ENCODE measurements around the gene SRD5A1.

SRD5A1 gene

GRCh38 chr5:6607559-6607936 is 25.7 kb upstream of the SRD5A1 start:
- Histone ChIP-seq H4K91ac (ENCODE audit: low read length) (no peak overlapping the region), H3K9me3 (ENCODE audit: control insufficient read depth, low read length) (no peaks in the 10 kb centered on the region), H2BK120ac (ENCODE audit: low read depth, low read length) (no peak overlapping the region), H3K79me1 (replicated peaks; ENCODE audit: low read length, poor library complexity, severe bottlenecking) (peaks cover 53% of the 10 kb centered on the region), H3K4me2 (ENCODE audit: low read length, poor library complexity, severe bottlenecking) (no peak overlapping the region), H2AK5ac (ENCODE audit: low read length, severe bottlenecking) (no peak overlapping the region), H4K8ac (ENCODE audit: low read length) (no peak overlapping the region), H3K36me3 (ENCODE audit: control insufficient read depth in 1 of 2, insufficient read depth in 2 of 2, low read depth in 1 of 2, low read length in 2 of 2) (peaks cover 65 to 94% of the 10 kb centered on the region in 2 experiments), H2BK12ac (ENCODE audit: low read length in 2 of 2) (no peak overlapping the region), H2BK15ac (ENCODE audit: low read depth, poor library complexity, severe bottlenecking) (no peak overlapping the region), H3K4me3 (ENCODE audit: insufficient read depth in 1 of 2, low read depth in 1 of 2, low read length in 2 of 2) (no peak overlapping the region), H3K18ac (ENCODE audit: low read depth in 1 of 2, low read length in 2 of 2) (no peak overlapping the region), H2AFZ (ENCODE audit: low read depth, low read length) (no peak overlapping the region), H2BK5ac (ENCODE audit: low read depth, low read length, poor library complexity, severe bottlenecking) (no peak overlapping the region), H3K4ac (ENCODE audit: low read depth in 1 of 2, low read length in 2 of 2) (no peak overlapping the region), H3K27ac (ENCODE audit: low read length, poor library complexity, severe bottlenecking) (no peak overlapping the region), H3K27me3 (ENCODE audit: control insufficient read depth in 1 of 2, insufficient read depth in 1 of 2, low read length in 2 of 2) (no peaks in the 10 kb centered on the region), H3K14ac (ENCODE audit: low read length in 2 of 2) (no peak overlapping the region), H3K9ac (ENCODE audit: low read length) (no peak overlapping the region), H3K23ac (ENCODE audit: low read length in 2 of 2) (no peak overlapping the region), H3K4me1 (ENCODE audit: control insufficient read depth, insufficient read depth, low read depth, low read length) (peaks cover 5% of the 10 kb centered on the region)
- no peak for DNase-seq
- 97% methylated on average over 5 of the region's 5 CpGs for WGBS

GRCh38 chr5:6608016-6608415 is 25.2 kb upstream of the SRD5A1 start:
- DNase-seq = no peak
- Histone ChIP-seq H2BK120ac (ENCODE audit: low read depth, low read length) (no peak overlapping the region), H2BK12ac (ENCODE audit: low read length in 2 of 2) (no peak overlapping the region), H2AFZ (ENCODE audit: low read depth, low read length) (no peak overlapping the region), H3K36me3 (ENCODE audit: control insufficient read depth in 1 of 2, insufficient read depth in 2 of 2, low read depth in 1 of 2, low read length in 2 of 2) (peaks cover 68 to 94% of the 10 kb centered on the region in 2 experiments), H3K27me3 (ENCODE audit: control insufficient read depth in 1 of 2, insufficient read depth in 1 of 2, low read length in 2 of 2) (no peaks in the 10 kb centered on the region), H3K23ac (ENCODE audit: low read length in 2 of 2) (no peak overlapping the region), H3K18ac (ENCODE audit: low read depth in 1 of 2, low read length in 2 of 2) (no peak overlapping the region), H4K8ac (ENCODE audit: low read length) (no peak overlapping the region), H3K14ac (ENCODE audit: low read length in 2 of 2) (no peak overlapping the region), H2AK5ac (ENCODE audit: low read length, severe bottlenecking) (no peak overlapping the region), H3K4ac (ENCODE audit: low read depth in 1 of 2, low read length in 2 of 2) (no peak overlapping the region), H2BK5ac (ENCODE audit: low read depth, low read length, poor library complexity, severe bottlenecking) (no peak overlapping the region), H3K27ac (ENCODE audit: low read length, poor library complexity, severe bottlenecking) (no peak overlapping the region), H3K4me1 (ENCODE audit: control insufficient read depth, insufficient read depth, low read depth, low read length) (peaks cover 5% of the 10 kb centered on the region), H4K91ac (ENCODE audit: low read length) (no peak overlapping the region), H2BK15ac (ENCODE audit: low read depth, poor library complexity, severe bottlenecking) (no peak overlapping the region), H3K9ac (ENCODE audit: low read length) (no peak overlapping the region), H3K4me3 (ENCODE audit: insufficient read depth in 1 of 2, low read depth in 1 of 2, low read length in 2 of 2) (no peak overlapping the region), H3K9me3 (ENCODE audit: control insufficient read depth, low read length) (no peaks in the 10 kb centered on the region), H3K79me1 (replicated peaks; ENCODE audit: low read length, poor library complexity, severe bottlenecking) (peaks cover 56% of the 10 kb centered on the region), H3K4me2 (ENCODE audit: low read length, poor library complexity, severe bottlenecking) (no peak overlapping the region)
- 100% methylated on average over 2 of the region's 3 CpGs for WGBS

GRCh38 chr5:6611334-6612256 is 21.6 kb upstream of the SRD5A1 start:
- no peak overlapping the region for H2BK5ac ChIP-seq (ENCODE audit: low read depth, low read length, poor library complexity, severe bottlenecking)
- H3K4me1 ChIP-seq (ENCODE audit: control insufficient read depth, insufficient read depth, low read depth, low read length) = peaks cover 12% of the 10 kb centered on the region
- DNase-seq = no peak
- H3K23ac ChIP-seq (ENCODE audit: low read length in 2 of 2) = no peak overlapping the region
- no peak overlapping the region for H4K91ac ChIP-seq (ENCODE audit: low read length)
- 96% methylated on average over 19 of the region's 20 CpGs for WGBS
- H2AK5ac ChIP-seq (ENCODE audit: low read length, severe bottlenecking) = no peak overlapping the region
- H3K9me3 ChIP-seq (ENCODE audit: control insufficient read depth, low read length) = no peaks in the 10 kb centered on the region
- H3K9ac ChIP-seq (ENCODE audit: low read length) = no peak overlapping the region
- H3K27ac ChIP-seq (ENCODE audit: low read length, poor library complexity, severe bottlenecking) = no peak overlapping the region
- H3K4ac ChIP-seq (ENCODE audit: low read depth in 1 of 2, low read length in 2 of 2) = no peak overlapping the region
- no peak overlapping the region for H3K18ac ChIP-seq (ENCODE audit: low read depth in 1 of 2, low read length in 2 of 2)
- H2BK12ac ChIP-seq (ENCODE audit: low read length in 2 of 2) = no peak overlapping the region
- H3K4me2 ChIP-seq (ENCODE audit: low read length, poor library complexity, severe bottlenecking) = no peak overlapping the region
- H3K27me3 ChIP-seq (ENCODE audit: control insufficient read depth in 1 of 2, insufficient read depth in 1 of 2, low read length in 2 of 2) = no peaks in the 10 kb centered on the region
- H3K4me3 ChIP-seq (ENCODE audit: insufficient read depth in 1 of 2, low read depth in 1 of 2, low read length in 2 of 2) = no peak overlapping the region
- H4K8ac ChIP-seq (ENCODE audit: low read length) = no peak overlapping the region
- H2AFZ ChIP-seq (ENCODE audit: low read depth, low read length) = no peak overlapping the region
- H3K36me3 ChIP-seq (ENCODE audit: control insufficient read depth in 1 of 2, insufficient read depth in 2 of 2, low read depth in 1 of 2, low read length in 2 of 2) = peaks cover 56 to 95% of the 10 kb centered on the region in 2 experiments
- H3K14ac ChIP-seq (ENCODE audit: low read length in 2 of 2) = no peak overlapping the region
- peaks cover 45% of the 10 kb centered on the region for H3K79me1 ChIP-seq (replicated peaks; ENCODE audit: low read length, poor library complexity, severe bottlenecking)
- H2BK120ac ChIP-seq (ENCODE audit: low read depth, low read length) = no peak overlapping the region
- H2BK15ac ChIP-seq (ENCODE audit: low read depth, poor library complexity, severe bottlenecking) = no peak overlapping the region

- Histone ChIP-seq H3K27ac (ENCODE audit: low read length, poor library complexity, severe bottlenecking) (peak overlapping the region; percentile 17), H3K79me1 (replicated peaks; ENCODE audit: low read length, poor library complexity, severe bottlenecking) (peaks cover 31% of the 10 kb centered on the region)
- WGBS = 98% methylated on average over 7 of the region's 8 CpGs
Observed at GRCh38 chr5:6615034-6615815, 18.0 kb upstream of the SRD5A1 start.

More at GRCh38 chr5:6615034-6615815, 18.0 kb upstream of the SRD5A1 start:
- DNase-seq = no peak
- no peak overlapping the region for H2AFZ ChIP-seq (ENCODE audit: low read depth, low read length)
- no peak overlapping the region for H2BK120ac ChIP-seq (ENCODE audit: low read depth, low read length)
- no peaks in the 10 kb centered on the region for H3K9me3 ChIP-seq (ENCODE audit: control insufficient read depth, low read length)
- H2AK5ac ChIP-seq (ENCODE audit: low read length, severe bottlenecking) = no peak overlapping the region
- H4K91ac ChIP-seq (ENCODE audit: low read length) = no peak overlapping the region
- no peak overlapping the region for H3K4me3 ChIP-seq (ENCODE audit: insufficient read depth in 1 of 2, low read depth in 1 of 2, low read length in 2 of 2)
- peaks cover 38 to 95% of the 10 kb centered on the region in 2 experiments for H3K36me3 ChIP-seq (ENCODE audit: control insufficient read depth in 1 of 2, insufficient read depth in 2 of 2, low read depth in 1 of 2, low read length in 2 of 2)
- no peak overlapping the region for H3K9ac ChIP-seq (ENCODE audit: low read length)
- no peak overlapping the region for H3K14ac ChIP-seq (ENCODE audit: low read length in 2 of 2)
- H3K4me2 ChIP-seq (ENCODE audit: low read length, poor library complexity, severe bottlenecking) = no peak overlapping the region
- no peak overlapping the region for H4K8ac ChIP-seq (ENCODE audit: low read length)
- H3K18ac ChIP-seq (ENCODE audit: low read depth in 1 of 2, low read length in 2 of 2) = no peak overlapping the region
- H2BK5ac ChIP-seq (ENCODE audit: low read depth, low read length, poor library complexity, severe bottlenecking) = no peak overlapping the region
- H3K23ac ChIP-seq (ENCODE audit: low read length in 2 of 2) = no peak overlapping the region
- H3K4me1 ChIP-seq (ENCODE audit: control insufficient read depth, insufficient read depth, low read depth, low read length) = peaks cover 10% of the 10 kb centered on the region
- no peak overlapping the region for H3K4ac ChIP-seq (ENCODE audit: low read depth in 1 of 2, low read length in 2 of 2)
- H2BK15ac ChIP-seq (ENCODE audit: low read depth, poor library complexity, severe bottlenecking) = no peak overlapping the region
- no peak overlapping the region for H2BK12ac ChIP-seq (ENCODE audit: low read length in 2 of 2)
- no peaks in the 10 kb centered on the region for H3K27me3 ChIP-seq (ENCODE audit: control insufficient read depth in 1 of 2, insufficient read depth in 1 of 2, low read length in 2 of 2)
